ENCODE data around the gene TAGLN3.

Gene TAGLN3

DNA sequence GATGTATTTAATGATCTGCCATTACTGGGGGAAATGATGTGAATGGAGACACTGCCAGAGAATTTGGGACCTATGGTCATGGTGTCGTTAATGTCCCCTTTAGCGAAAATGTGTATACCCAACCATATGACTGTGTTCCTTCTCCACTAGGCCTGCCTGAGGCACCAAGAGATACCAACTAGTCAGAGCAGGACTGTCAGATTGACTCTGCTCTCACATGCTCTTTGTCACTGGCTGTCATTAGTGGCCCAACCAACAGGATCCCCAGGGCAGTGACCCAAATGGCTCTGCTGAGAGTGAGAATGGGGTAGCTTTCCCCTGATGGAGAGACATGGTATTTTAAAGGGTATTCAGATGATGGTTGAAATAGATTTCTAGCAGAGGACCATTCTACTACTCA lies 2.8 kb downstream of the TAGLN3 start:
- H3K79me1 ChIP-seq (ENCODE audit: low read depth, low read length), result peaks cover 8% of the 10 kb centered on the region
- H3K9me3 ChIP-seq (replicated peaks in 1 of 2; ENCODE audit: control insufficient read depth in 2 of 2, insufficient read depth in 1 of 2, low read depth in 1 of 2, low read length in 2 of 2), result no peaks in the 10 kb centered on the region
- H2AFZ ChIP-seq (ENCODE audit: low read length), result no peak overlapping the region
- no peak for DNase-seq (ENCODE audit: low spot score)
- H3K9ac ChIP-seq (ENCODE audit: low read depth, low read length, poor library complexity), result no peak overlapping the region
- H3K18ac ChIP-seq (ENCODE audit: low read length), result no peak overlapping the region
- H3K4ac ChIP-seq (ENCODE audit: low read length), result no peak overlapping the region
- H3K23ac ChIP-seq (ENCODE audit: low read depth, low read length, poor library complexity), result no peak overlapping the region
- H3K4me2 ChIP-seq (ENCODE audit: insufficient read depth, low read length, poor library complexity, severe bottlenecking), result no peak overlapping the region
- H3K27ac ChIP-seq (replicated peaks; ENCODE audit: low read length), result no peak overlapping the region
- peaks cover 14 to 66% of the 10 kb centered on the region in 2 donors for H3K36me3 ChIP-seq (replicated peaks in 1 of 2; ENCODE audit: control insufficient read depth in 2 of 2, insufficient read depth in 2 of 2, low read length in 2 of 2)
- no peak overlapping the region for H4K91ac ChIP-seq (ENCODE audit: low read depth, low read length, poor library complexity)
- H3K14ac ChIP-seq (ENCODE audit: low read length), result no peak overlapping the region
- no CpG with 5 or more reads among the region's 2 CpGs for WGBS, 2 donors (ENCODE audit: extremely low coverage in 2 of 2, insufficient read length in 2 of 2, insufficient replicate concordance in 1 of 2)
- peak overlapping the region in 1 of 2 donors; percentile 97 for H3K4me3 ChIP-seq (ENCODE audit: low read length in 2 of 2)
- H4K8ac ChIP-seq (ENCODE audit: low read depth, low read length), result no peak overlapping the region
- H3K27me3 ChIP-seq (ENCODE audit: control insufficient read depth in 3 of 3, insufficient read depth in 3 of 3, low read depth in 1 of 3, low read length in 3 of 3), result no peaks in the 10 kb centered on the region
- H3K4me1 ChIP-seq (ENCODE audit: control insufficient read depth in 2 of 2, insufficient read depth in 1 of 2, low read depth in 1 of 2, low read length in 2 of 2), result peaks cover 32 to 56% of the 10 kb centered on the region in 2 donors
- H2AK5ac ChIP-seq (ENCODE audit: low read depth, low read length), result no peak overlapping the region
- no peak overlapping the region for H2BK15ac ChIP-seq (ENCODE audit: low read length)
- H2BK120ac ChIP-seq (ENCODE audit: low read depth, low read length), result no peak overlapping the region
- H2BK12ac ChIP-seq (ENCODE audit: low read length), result no peak overlapping the region
- no peak overlapping the region for H2BK5ac ChIP-seq (ENCODE audit: low read length)

DNA sequence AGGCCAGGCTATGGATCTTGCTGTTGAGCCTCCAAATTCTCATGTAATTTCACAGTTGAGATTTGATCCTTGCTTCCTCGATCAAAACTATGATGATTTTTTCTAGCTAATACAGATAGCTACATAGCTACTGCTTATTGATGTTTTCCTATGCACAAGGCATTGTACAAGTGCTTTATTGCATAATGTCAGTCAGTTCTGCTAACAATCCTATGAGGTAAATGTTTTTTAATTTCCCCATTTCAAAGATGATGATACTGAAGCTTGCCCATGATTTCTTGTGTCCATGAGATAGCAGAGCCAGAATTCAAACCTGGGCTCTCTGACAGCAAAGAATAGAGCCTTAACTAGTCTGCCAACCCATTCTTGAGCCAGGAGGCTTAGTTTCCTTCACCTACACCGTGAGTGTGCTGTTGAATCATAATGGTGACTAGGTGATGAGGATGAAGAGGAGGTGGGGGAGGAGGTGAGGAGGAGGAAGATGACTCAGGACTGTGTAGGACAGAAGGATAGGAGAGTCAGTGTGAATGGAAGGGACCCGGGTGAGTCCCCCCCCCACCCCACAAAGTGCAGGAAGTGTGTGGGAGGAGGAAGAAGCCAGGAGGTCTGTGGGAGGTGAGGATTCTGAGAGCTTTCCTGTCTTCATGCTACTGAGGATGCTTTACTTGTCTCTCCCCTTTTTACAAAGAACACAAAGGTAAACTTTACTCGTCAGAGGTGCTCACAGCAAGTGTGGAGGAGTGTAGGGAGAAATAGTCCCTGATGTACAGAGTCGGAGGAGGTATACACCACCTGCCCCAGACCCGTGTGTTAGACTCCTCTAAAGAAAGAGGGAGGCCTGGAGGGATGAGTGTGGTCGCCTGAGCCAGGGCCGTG lies 3.6 kb downstream of the TAGLN3 start:
- Histone ChIP-seq H3K14ac (ENCODE audit: low read length) (no peak overlapping the region), H2BK120ac (ENCODE audit: low read depth, low read length) (no peak overlapping the region), H3K9ac (ENCODE audit: low read depth, low read length, poor library complexity) (peak overlapping the region; percentile 31), H2BK12ac (ENCODE audit: low read length) (no peak overlapping the region), H2BK5ac (ENCODE audit: low read length) (no peak overlapping the region), H2BK15ac (ENCODE audit: low read length) (no peak overlapping the region), H3K4me1 (ENCODE audit: control insufficient read depth in 2 of 2, insufficient read depth in 1 of 2, low read depth in 1 of 2, low read length in 2 of 2) (peaks cover 32 to 49% of the 10 kb centered on the region in 2 donors), H4K8ac (ENCODE audit: low read depth, low read length) (no peak overlapping the region), H3K4me2 (ENCODE audit: insufficient read depth, low read length, poor library complexity, severe bottlenecking) (peak overlapping the region; percentile 13), H2AK5ac (ENCODE audit: low read depth, low read length) (no peak overlapping the region), H3K27me3 (ENCODE audit: control insufficient read depth in 3 of 3, insufficient read depth in 3 of 3, low read depth in 1 of 3, low read length in 3 of 3) (no peaks in the 10 kb centered on the region), H3K4ac (ENCODE audit: low read length) (no peak overlapping the region), H3K36me3 (replicated peaks in 1 of 2; ENCODE audit: control insufficient read depth in 2 of 2, insufficient read depth in 2 of 2, low read length in 2 of 2) (peaks cover 18 to 74% of the 10 kb centered on the region in 2 donors), H3K4me3 (ENCODE audit: low read length in 2 of 2) (peak overlapping the region in 1 of 2 donors; percentile 97), H3K23ac (ENCODE audit: low read depth, low read length, poor library complexity) (no peak overlapping the region), H3K79me1 (ENCODE audit: low read depth, low read length) (peaks cover 8% of the 10 kb centered on the region), H4K91ac (ENCODE audit: low read depth, low read length, poor library complexity) (no peak overlapping the region), H3K27ac (replicated peaks; ENCODE audit: low read length) (no peak overlapping the region), H3K9me3 (replicated peaks in 1 of 2; ENCODE audit: control insufficient read depth in 2 of 2, insufficient read depth in 1 of 2, low read depth in 1 of 2, low read length in 2 of 2) (no peaks in the 10 kb centered on the region), H2AFZ (ENCODE audit: low read length) (no peak overlapping the region), H3K18ac (ENCODE audit: low read length) (no peak overlapping the region)
- no CpG with 5 or more reads among the region's 8 CpGs for WGBS, 2 donors (ENCODE audit: extremely low coverage in 2 of 2, insufficient read length in 2 of 2, insufficient replicate concordance in 1 of 2)
- no peak for DNase-seq (ENCODE audit: low spot score)

GRCh38 chr3:112003321-112004080 lies 4.8 kb downstream of the TAGLN3 start:
- Histone ChIP-seq H3K27ac (replicated peaks; ENCODE audit: low read length) (no peak overlapping the region), H2BK120ac (ENCODE audit: low read depth, low read length) (no peak overlapping the region), H3K4me1 (ENCODE audit: control insufficient read depth in 2 of 2, insufficient read depth in 1 of 2, low read depth in 1 of 2, low read length in 2 of 2) (peaks cover 32 to 45% of the 10 kb centered on the region in 2 donors), H3K14ac (ENCODE audit: low read length) (no peak overlapping the region), H3K79me1 (ENCODE audit: low read depth, low read length) (peaks cover 8% of the 10 kb centered on the region), H3K9ac (ENCODE audit: low read depth, low read length, poor library complexity) (no peak overlapping the region), H3K18ac (ENCODE audit: low read length) (no peak overlapping the region), H3K23ac (ENCODE audit: low read depth, low read length, poor library complexity) (no peak overlapping the region), H2BK5ac (ENCODE audit: low read length) (no peak overlapping the region), H2AK5ac (ENCODE audit: low read depth, low read length) (no peak overlapping the region), H3K9me3 (replicated peaks in 1 of 2; ENCODE audit: control insufficient read depth in 2 of 2, insufficient read depth in 1 of 2, low read depth in 1 of 2, low read length in 2 of 2) (peaks cover 0 to 3% of the 10 kb centered on the region in 2 donors), H2BK12ac (ENCODE audit: low read length) (no peak overlapping the region), H3K36me3 (replicated peaks in 1 of 2; ENCODE audit: control insufficient read depth in 2 of 2, insufficient read depth in 2 of 2, low read length in 2 of 2) (peaks cover 25 to 86% of the 10 kb centered on the region in 2 donors), H4K91ac (ENCODE audit: low read depth, low read length, poor library complexity) (no peak overlapping the region), H4K8ac (ENCODE audit: low read depth, low read length) (no peak overlapping the region), H2AFZ (ENCODE audit: low read length) (no peak overlapping the region), H3K27me3 (ENCODE audit: control insufficient read depth in 3 of 3, insufficient read depth in 3 of 3, low read depth in 1 of 3, low read length in 3 of 3) (no peaks in the 10 kb centered on the region), H3K4ac (ENCODE audit: low read length) (no peak overlapping the region), H3K4me2 (ENCODE audit: insufficient read depth, low read length, poor library complexity, severe bottlenecking) (no peak overlapping the region), H3K4me3 (ENCODE audit: low read length in 2 of 2) (peak overlapping the region in 1 of 2 donors; percentile 97), H2BK15ac (ENCODE audit: low read length) (no peak overlapping the region)
- DNase-seq (ENCODE audit: low spot score), result no peak
- no CpG with 5 or more reads among the region's 4 CpGs for WGBS, 2 donors (ENCODE audit: extremely low coverage in 2 of 2, insufficient read length in 2 of 2, insufficient replicate concordance in 1 of 2)

DNA sequence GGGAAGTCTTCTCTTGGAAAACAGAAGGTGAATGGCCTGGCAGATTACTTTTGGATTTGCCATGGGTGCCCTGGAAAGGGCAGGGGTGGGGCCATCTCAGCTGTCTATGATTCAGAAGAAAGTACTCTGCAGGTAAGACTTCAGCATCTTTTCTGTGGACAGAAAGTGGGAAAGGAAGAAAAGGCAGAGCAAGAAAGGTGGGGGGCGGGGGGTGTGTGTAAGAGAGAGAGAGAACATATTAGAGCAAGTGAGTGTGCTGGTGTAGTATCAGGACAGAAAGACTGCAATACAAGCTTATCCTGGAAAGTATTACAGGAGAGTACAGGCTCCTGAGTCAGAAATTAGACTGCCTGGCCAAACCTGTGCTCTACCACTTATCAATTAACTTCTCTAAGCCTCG lies 5.5 kb downstream of the TAGLN3 start:
- no peak overlapping the region for H3K27ac ChIP-seq (replicated peaks; ENCODE audit: low read length)
- no peak overlapping the region for H3K9ac ChIP-seq (ENCODE audit: low read depth, low read length, poor library complexity)
- no CpG with 5 or more reads among the region's 2 CpGs for WGBS, 2 donors (ENCODE audit: extremely low coverage in 2 of 2, insufficient read length in 2 of 2, insufficient replicate concordance in 1 of 2)
- peaks cover 32 to 47% of the 10 kb centered on the region in 2 donors for H3K4me1 ChIP-seq (ENCODE audit: control insufficient read depth in 2 of 2, insufficient read depth in 1 of 2, low read depth in 1 of 2, low read length in 2 of 2)
- no peak overlapping the region for H3K4ac ChIP-seq (ENCODE audit: low read length)
- H4K8ac ChIP-seq (ENCODE audit: low read depth, low read length), result no peak overlapping the region
- H2BK15ac ChIP-seq (ENCODE audit: low read length), result no peak overlapping the region
- no peak overlapping the region for H2BK5ac ChIP-seq (ENCODE audit: low read length)
- H3K9me3 ChIP-seq (replicated peaks in 1 of 2; ENCODE audit: control insufficient read depth in 2 of 2, insufficient read depth in 1 of 2, low read depth in 1 of 2, low read length in 2 of 2), result peaks cover 0 to 3% of the 10 kb centered on the region in 2 donors
- no peak overlapping the region for H3K18ac ChIP-seq (ENCODE audit: low read length)
- no peak overlapping the region for H2AFZ ChIP-seq (ENCODE audit: low read length)
- H4K91ac ChIP-seq (ENCODE audit: low read depth, low read length, poor library complexity), result no peak overlapping the region
- peaks cover 27 to 92% of the 10 kb centered on the region in 2 donors for H3K36me3 ChIP-seq (replicated peaks in 1 of 2; ENCODE audit: control insufficient read depth in 2 of 2, insufficient read depth in 2 of 2, low read length in 2 of 2)
- H3K79me1 ChIP-seq (ENCODE audit: low read depth, low read length), result peaks cover 8% of the 10 kb centered on the region
- no peak overlapping the region for H3K14ac ChIP-seq (ENCODE audit: low read length)
- no peak overlapping the region for H2BK12ac ChIP-seq (ENCODE audit: low read length)
- H3K4me3 ChIP-seq (ENCODE audit: low read length in 2 of 2), result no peak overlapping the region
- no peak overlapping the region for H2AK5ac ChIP-seq (ENCODE audit: low read depth, low read length)
- H3K23ac ChIP-seq (ENCODE audit: low read depth, low read length, poor library complexity), result no peak overlapping the region
- no peak overlapping the region for H2BK120ac ChIP-seq (ENCODE audit: low read depth, low read length)
- H3K27me3 ChIP-seq (ENCODE audit: control insufficient read depth in 3 of 3, insufficient read depth in 3 of 3, low read depth in 1 of 3, low read length in 3 of 3), result no peaks in the 10 kb centered on the region
- no peak for DNase-seq (ENCODE audit: low spot score)
- H3K4me2 ChIP-seq (ENCODE audit: insufficient read depth, low read length, poor library complexity, severe bottlenecking), result no peak overlapping the region
